Duodenal mucosa (tissue), 2 donors: ENCODE results near the gene CAMTA1.

Experiments used
- H3K27ac ChIP-seq: one replicate; pipeline ENCODE4 v1.7.0; 2013; ENCODE audit warnings: low read depth, low read length
- H3K27me3 ChIP-seq, 2 donors: one replicate each; pipeline ENCODE4 v1.7.0; 2013; ENCODE audit warnings: low read length in 2 of 2, control low read depth in 1 of 2; ENCODE audit not compliant: insufficient read depth in 2 of 2, control insufficient read depth in 1 of 2
- H3K36me3 ChIP-seq, 2 donors: one replicate each; pipeline ENCODE4 v1.7.0; 2013; ENCODE audit warnings: low read length in 2 of 2, control low read depth in 1 of 2; ENCODE audit not compliant: insufficient read depth in 2 of 2, control insufficient read depth in 1 of 2
- H3K4me1 ChIP-seq, 2 donors: one replicate each; pipeline ENCODE4 v1.7.0; 2013; ENCODE audit warnings: low read length in 2 of 2, control low read depth in 1 of 2; ENCODE audit not compliant: insufficient read depth in 2 of 2, control insufficient read depth in 1 of 2
- H3K4me3 ChIP-seq, 2 donors: one replicate each; pipeline ENCODE4 v1.7.0; 2013; ENCODE audit warnings: low read length in 2 of 2, low read depth in 1 of 2
- H3K9ac ChIP-seq, 2 donors: one replicate each; pipeline ENCODE4 v1.7.0; 2013; ENCODE audit warnings: low read length in 2 of 2, low read depth in 1 of 2
- H3K9me3 ChIP-seq, 2 donors: one replicate each; pipeline ENCODE4 v1.7.0; 2013; ENCODE audit warnings: low read length in 2 of 2, control low read depth in 1 of 2; ENCODE audit not compliant: control insufficient read depth in 1 of 2

Gene CAMTA1

GRCh38 chr1:7677815-7678214 is 892.6 kb downstream of the CAMTA1 start:
- Histone ChIP-seq H3K27ac (no peak overlapping the region), H3K27me3 (no peaks in the 10 kb centered on the region), H3K9me3 (no peaks in the 10 kb centered on the region), H3K9ac (no peak overlapping the region), H3K4me3 (no peak overlapping the region), H3K36me3 (no peaks in the 10 kb centered on the region), H3K4me1 (peaks cover 16 to 21% of the 10 kb centered on the region in 2 donors)

- Histone ChIP-seq H3K9ac (peak overlapping the region in 1 of 2 donors; percentile 66), H3K36me3 (no peaks in the 10 kb centered on the region), H3K4me1 (peaks cover 16 to 21% of the 10 kb centered on the region in 2 donors), H3K4me3 (peak overlapping the region in 1 of 2 donors; percentile 13), H3K9me3 (no peaks in the 10 kb centered on the region), H3K27ac (no peak overlapping the region), H3K27me3 (no peaks in the 10 kb centered on the region)
These were observed 893.4 kb downstream of the CAMTA1 start for GRCh38 chr1:7678491-7679158.

- peak overlapping the region in 1 of 2 donors; percentile 77 for H3K4me3 ChIP-seq
- H3K9me3 ChIP-seq, result no peaks in the 10 kb centered on the region
- H3K27me3 ChIP-seq, result no peaks in the 10 kb centered on the region
- H3K27ac ChIP-seq, result no peak overlapping the region
- H3K9ac ChIP-seq, result peak overlapping the region in 1 of 2 donors; percentile 66
- H3K4me1 ChIP-seq, result peaks cover 16 to 21% of the 10 kb centered on the region in 2 donors
- no peaks in the 10 kb centered on the region for H3K36me3 ChIP-seq
These were observed 894.1 kb downstream of the CAMTA1 start for GRCh38 chr1:7679159-7679872.

- Histone ChIP-seq H3K9me3 (no peaks in the 10 kb centered on the region), H3K36me3 (no peaks in the 10 kb centered on the region), H3K4me3 (peak overlapping the region; percentile 76 to 77), H3K4me1 (peaks cover 16 to 21% of the 10 kb centered on the region in 2 donors), H3K27ac (no peak overlapping the region), H3K27me3 (no peaks in the 10 kb centered on the region), H3K9ac (peak overlapping the region in 1 of 2 donors; percentile 66)
These were observed 894.6 kb downstream of the CAMTA1 start for GRCh38 chr1:7679873-7680206.

- Histone ChIP-seq H3K4me1 (peaks cover 16 to 21% of the 10 kb centered on the region in 2 donors), H3K9ac (peak overlapping the region in 1 of 2 donors; percentile 66), H3K27ac (no peak overlapping the region)
These were observed 895.1 kb downstream of the CAMTA1 start for GRCh38 chr1:7680207-7680954.

GRCh38 chr1:7680955-7681268 is 895.7 kb downstream of the CAMTA1 start:
- H3K4me3 ChIP-seq, result peak overlapping the region; percentile 76 to 77
- H3K4me1 ChIP-seq, result peaks cover 16 to 21% of the 10 kb centered on the region in 2 donors
- no peaks in the 10 kb centered on the region for H3K9me3 ChIP-seq
- no peaks in the 10 kb centered on the region for H3K27me3 ChIP-seq
- no peak overlapping the region for H3K27ac ChIP-seq
- no peaks in the 10 kb centered on the region for H3K36me3 ChIP-seq
- peak overlapping the region in 1 of 2 donors; percentile 66 for H3K9ac ChIP-seq

More at GRCh38 chr1:7680207-7680954, 895.1 kb downstream of the CAMTA1 start:
- Histone ChIP-seq H3K4me3 (peak overlapping the region; percentile 76 to 77), H3K27me3 (no peaks in the 10 kb centered on the region), H3K36me3 (no peaks in the 10 kb centered on the region), H3K9me3 (no peaks in the 10 kb centered on the region)

GRCh38 chr1:7681401-7681800 is 896.1 kb downstream of the CAMTA1 start:
- Histone ChIP-seq H3K27me3 (no peaks in the 10 kb centered on the region), H3K4me1 (peaks cover 16 to 21% of the 10 kb centered on the region in 2 donors), H3K27ac (no peak overlapping the region), H3K9ac (no peak overlapping the region), H3K4me3 (no peak overlapping the region), H3K36me3 (no peaks in the 10 kb centered on the region), H3K9me3 (no peaks in the 10 kb centered on the region)

- peaks cover 13 to 19% of the 10 kb centered on the region in 2 donors for H3K4me1 ChIP-seq
- H3K36me3 ChIP-seq, result no peaks in the 10 kb centered on the region
- H3K9ac ChIP-seq, result no peak overlapping the region
- no peak overlapping the region for H3K4me3 ChIP-seq
- H3K27me3 ChIP-seq, result no peaks in the 10 kb centered on the region
- no peak overlapping the region for H3K27ac ChIP-seq
- no peaks in the 10 kb centered on the region for H3K9me3 ChIP-seq
These were observed 898.3 kb downstream of the CAMTA1 start for GRCh38 chr1:7683521-7683920.

- Histone ChIP-seq H3K27ac (no peak overlapping the region), H3K36me3 (no peaks in the 10 kb centered on the region), H3K9ac (no peak overlapping the region), H3K9me3 (no peaks in the 10 kb centered on the region), H3K27me3 (no peaks in the 10 kb centered on the region), H3K4me3 (no peak overlapping the region), H3K4me1 (peaks cover 7 to 12% of the 10 kb centered on the region in 2 donors)
These were observed 898.9 kb downstream of the CAMTA1 start for GRCh38 chr1:7684132-7684531.
